T-helper 22 cell (primary cell): ENCODE results near the gene ADAMTSL2.

ENCODE experiments used
- DNase-seq: peaks from one replicate; pipeline ENCODE4 v3.0.0-alpha.2; 2020; ENCODE audit warnings: low read depth

Gene ADAMTSL2

GRCh38 chr9:133518200-133518599 is 16.3 kb upstream of the ADAMTSL2 start:
- no peak for DNase-seq

DNA sequence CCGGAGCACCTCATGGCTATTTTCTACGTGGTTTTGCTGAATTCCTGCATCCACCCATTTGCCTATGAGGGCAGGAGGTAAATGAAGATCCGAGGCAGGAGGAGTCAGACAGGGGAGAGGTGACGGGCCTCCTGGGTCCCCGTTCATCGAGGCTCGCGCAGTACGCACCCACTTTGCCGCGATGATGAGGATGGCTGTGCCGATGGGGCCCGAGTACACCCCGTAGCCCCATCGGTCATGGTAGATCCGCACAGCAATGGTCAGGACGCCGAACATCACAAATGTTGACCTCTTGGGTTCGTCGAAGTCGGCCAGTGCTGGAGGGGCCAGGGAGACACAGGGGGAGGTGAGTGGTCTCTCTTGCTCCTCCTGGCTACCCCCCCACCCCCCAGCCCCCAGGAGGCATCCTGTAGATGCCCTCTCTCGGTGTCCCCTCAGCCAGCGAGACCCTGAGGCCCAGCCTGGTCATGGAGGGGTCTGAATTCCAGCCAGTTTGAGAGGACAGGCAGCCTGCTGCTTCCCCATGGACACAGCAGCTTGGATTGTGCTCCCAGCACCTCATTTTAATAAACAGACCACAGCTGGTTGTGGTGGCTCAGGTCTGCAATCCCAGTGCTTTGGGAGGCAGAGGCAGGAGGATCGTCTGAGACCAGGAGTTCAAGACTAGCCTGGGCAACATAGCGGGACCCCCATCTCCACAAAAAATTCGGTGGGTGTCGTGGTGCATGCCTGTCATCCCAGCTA is 15.6 kb upstream of the ADAMTSL2 start:
- no peak for DNase-seq

GRCh38 chr9:133519693-133520092 is 14.8 kb upstream of the ADAMTSL2 start:
- no peak for DNase-seq

- no peak for DNase-seq
Observed at GRCh38 chr9:133520121-133520835, 14.2 kb upstream of the ADAMTSL2 start.

GRCh38 chr9:133521122-133522072 is 13.1 kb upstream of the ADAMTSL2 start:
- DNase-seq = no peak

GRCh38 chr9:133522073-133522910 is 12.2 kb upstream of the ADAMTSL2 start:
- no peak for DNase-seq

DNA sequence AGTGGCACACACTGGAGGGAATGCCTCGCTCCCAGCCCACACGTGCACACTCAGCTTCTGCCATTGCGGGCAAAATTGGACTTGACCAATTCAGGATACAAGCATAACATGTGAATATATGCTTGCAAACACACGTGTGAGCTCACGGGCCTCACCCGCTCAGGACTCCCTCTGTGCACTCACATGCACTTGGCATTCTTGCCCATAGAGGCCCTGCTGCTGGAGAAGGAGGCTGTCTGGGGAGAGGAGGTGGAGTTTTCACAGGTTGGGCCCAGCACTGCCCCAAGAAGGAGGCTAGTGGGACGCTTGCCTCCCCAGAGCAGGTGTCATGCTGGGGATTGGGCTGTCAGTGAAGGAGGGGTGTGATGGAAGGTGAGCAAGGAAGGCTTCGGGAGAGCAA is 11.4 kb upstream of the ADAMTSL2 start:
- no peak for DNase-seq

DNA sequence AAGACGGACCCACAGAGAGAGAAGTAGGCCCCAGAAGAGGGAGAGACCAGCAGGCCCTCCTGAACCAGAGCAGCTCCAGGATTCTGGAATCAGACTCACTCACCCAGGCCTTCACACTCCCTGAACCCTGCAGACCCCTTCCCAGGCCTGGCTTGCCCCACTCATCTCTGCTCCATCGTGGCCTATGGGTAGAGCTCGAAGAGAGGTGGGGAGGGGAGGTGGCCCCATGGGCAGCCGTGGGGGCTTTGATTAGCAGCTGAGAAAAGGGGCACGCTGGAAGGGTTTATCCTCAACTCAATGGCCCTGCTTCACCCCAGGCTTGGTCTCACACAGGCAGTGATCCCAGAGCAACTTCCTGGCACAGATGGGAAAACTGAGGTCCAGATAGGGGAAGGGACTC is 10.4 kb upstream of the ADAMTSL2 start:
- DNase-seq = no peak

DNA sequence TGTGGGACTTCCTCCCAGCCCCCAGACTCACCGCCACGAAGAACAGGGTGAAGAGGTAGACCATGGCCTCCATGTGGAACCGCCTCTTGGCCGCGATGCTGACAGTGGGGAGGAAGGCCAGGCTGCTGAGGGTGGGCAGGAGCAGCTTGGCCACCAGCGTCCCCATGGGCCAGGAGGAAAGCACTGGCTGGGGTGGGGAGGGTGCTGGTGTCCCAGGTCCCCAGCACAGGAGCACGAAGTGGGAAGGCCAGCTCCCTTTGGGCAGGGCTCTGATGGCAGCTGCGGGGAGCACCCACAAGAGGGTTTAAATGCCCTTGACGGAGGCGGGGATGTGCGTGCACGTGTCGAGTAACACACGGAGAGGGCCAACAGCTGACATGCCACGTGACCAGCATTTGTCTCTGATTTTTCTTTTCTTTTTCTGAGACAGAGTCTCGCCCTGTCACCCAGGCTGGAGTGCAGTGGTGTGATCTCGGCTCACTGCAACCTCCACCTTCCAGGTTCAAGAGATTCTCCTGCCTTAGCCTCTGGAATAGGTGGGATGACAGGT is 9.8 kb upstream of the ADAMTSL2 start, which contains the start of gene MYMK:
Gene MYMK, minus strand, starts transcription at position 281 of the 550 bp plus-strand sequence. Its CDS starts 115 bp downstream, at position 166.
- DNase-seq = no peak

DNA sequence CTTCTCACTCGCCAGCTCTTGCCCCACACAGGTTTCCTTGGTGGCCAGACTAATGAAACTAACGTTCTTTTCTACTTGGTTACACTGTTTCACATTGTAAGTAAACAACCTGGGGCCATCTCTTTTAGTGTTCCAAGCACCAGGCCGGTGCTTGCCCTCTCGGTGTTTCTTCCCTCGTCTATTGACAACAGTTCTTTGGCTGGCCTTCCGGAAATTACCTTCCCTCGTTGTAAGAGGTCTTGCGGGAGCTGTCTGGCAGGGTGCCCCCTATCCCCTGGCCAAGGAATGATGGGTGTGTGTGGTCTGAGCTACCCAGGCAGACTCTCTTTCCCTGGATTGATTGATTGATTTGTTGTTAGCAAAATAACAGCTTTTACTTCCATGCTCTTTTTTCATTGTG is 8.8 kb upstream of the ADAMTSL2 start:
- DNase-seq = no peak

- no peak for DNase-seq
Observed at GRCh38 chr9:133526721-133527321, 7.7 kb upstream of the ADAMTSL2 start.

GRCh38 chr9:133527444-133527920 is 7.0 kb upstream of the ADAMTSL2 start:
- no peak for DNase-seq

DNA sequence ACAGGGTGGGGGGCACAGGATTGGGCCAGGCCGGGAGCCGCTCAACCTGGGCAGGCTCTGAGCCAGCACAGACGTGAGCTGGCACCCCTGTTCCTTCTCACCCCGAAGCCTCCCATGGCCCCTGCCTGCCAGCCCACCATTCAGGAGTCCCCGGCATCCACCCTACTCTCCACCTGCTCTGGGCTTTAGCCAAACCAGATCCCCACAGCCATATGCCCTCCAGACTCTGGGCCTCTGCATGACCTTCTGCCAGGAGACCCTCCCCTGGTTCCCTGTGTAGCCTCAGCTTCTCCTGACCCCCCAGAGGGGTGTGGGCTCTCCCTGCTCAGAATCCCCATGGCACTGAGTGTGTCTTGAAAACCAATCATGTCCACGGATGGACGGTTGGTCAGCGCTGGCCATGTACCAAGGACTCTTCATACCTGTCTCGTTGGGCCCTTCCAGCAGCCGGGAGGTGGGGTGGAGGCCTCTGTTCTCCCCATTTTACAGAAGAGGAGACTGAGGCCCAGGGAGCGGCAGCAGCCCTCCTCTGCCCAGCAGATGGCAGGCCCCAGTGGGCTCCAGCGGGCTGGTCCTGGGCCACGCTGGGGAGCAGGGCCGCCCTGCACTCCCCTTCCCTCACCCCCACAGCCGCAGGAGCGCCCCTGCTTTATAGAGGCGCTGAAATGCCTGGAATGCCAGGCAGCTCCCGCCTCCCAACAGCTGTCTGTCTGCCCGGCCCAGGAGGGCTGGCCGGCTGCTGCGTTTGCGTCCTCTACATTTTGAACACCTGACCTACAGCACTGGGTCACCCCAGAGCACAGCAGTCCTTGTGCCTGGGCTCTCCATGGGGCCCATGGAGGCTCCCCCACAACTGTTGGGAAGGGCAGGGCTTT is 6.3 kb upstream of the ADAMTSL2 start:
- no peak for DNase-seq

- no peak for DNase-seq
Observed at GRCh38 chr9:133528876-133529241, 5.6 kb upstream of the ADAMTSL2 start.

- no peak for DNase-seq
Observed at GRCh38 chr9:133529457-133529856, 5.0 kb upstream of the ADAMTSL2 start.

DNA sequence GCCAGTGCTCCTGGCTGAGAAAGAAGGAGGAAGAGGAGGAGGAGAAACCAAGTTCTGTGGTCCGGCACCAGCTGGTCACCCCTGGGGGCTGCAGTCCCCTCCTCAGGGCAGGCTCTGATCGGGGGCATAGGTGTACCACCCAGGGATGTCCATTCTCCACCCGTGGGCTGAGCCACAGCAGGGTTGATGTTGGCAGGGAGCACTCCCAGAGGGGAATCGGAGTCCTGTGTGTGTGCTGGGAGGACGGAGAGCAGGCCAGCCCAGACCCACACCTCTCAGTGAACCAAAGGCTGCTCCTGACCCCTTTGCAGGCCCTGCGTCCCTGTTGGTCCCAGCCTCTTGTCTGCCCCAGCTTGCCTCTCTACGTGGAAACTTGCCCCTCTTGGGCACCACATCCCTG is 4.6 kb upstream of the ADAMTSL2 start:
- no peak for DNase-seq

- no peak for DNase-seq
Observed at GRCh38 chr9:133531293-133531692, 3.2 kb upstream of the ADAMTSL2 start.

GRCh38 chr9:133532937-133533668 is 1.4 kb upstream of the ADAMTSL2 start:
- DNase-seq = peak; percentile 19

DNA sequence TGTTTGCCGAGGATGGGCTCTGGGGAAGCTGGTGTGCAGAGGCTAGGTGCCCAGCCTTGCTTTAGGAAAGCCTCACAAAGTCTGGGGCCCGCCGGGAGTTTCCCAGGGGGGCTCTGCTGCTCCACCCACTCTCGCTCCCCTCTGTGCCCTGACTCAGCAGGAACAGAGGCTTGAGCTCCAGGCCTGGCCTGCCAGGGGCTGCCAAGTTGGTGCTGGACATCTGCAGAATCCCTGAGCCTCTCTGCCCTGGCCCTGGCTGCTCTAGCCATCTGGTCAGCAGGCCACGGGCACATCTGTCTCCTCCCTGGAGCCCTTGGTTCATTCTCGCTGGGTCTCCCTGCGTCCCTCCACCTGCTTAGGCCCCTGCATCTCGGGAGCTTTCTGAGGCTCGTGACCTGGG is 647 bp upstream of the ADAMTSL2 start:
- no peak for DNase-seq
